GM18520 (cell line): ENCODE results near the gene CCM2.

ENCODE experiments used
- ATAC-seq: cut with Tn5 transposase; IDR thresholded peaks from one replicate; pipeline ENCODE4 v1.9.1; 2021; ENCODE audit not compliant: unreplicated experiment

CCM2 gene

DNA sequence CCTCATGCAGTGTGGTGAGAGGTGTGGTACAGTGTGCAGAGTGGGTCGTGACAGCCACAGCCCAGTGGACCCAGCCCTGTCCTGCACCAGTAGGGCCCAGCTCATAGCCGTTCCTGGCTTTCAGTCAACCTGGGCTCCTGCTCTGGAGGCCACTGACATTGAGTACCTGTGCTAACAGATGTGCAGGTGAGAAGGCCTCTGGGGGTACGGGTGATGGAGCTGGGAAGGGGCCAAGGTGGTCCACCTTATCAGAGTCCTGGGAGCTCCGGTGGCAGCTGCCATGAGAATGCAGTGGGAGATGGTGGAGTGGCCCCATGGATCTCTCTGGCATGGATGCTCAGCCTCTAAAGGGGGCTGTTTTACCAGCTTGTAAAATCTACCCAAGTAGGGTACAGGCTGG, 117.6 kb downstream of the CCM2 start:
- no peak for ATAC-seq

DNA sequence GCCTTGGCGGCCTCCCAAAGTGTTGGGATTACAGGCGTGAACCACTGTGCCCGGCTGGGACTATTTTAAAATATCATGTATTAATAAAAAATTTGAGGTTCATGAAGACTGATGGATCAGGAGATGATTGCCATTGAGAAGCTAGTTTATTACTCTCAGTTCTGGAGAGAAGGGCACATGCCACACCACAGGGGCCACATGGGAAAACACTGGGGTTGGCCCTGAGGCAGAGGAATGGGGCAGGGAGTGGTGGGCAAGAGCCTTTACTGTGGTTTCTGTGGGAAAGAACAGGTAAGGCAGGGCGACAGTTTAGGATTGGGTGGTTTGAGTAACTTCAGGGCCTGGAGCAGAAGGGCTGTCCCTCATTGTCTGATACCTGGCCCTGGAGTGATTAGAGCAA, 118.3 kb downstream of the CCM2 start:
- no peak for ATAC-seq

DNA sequence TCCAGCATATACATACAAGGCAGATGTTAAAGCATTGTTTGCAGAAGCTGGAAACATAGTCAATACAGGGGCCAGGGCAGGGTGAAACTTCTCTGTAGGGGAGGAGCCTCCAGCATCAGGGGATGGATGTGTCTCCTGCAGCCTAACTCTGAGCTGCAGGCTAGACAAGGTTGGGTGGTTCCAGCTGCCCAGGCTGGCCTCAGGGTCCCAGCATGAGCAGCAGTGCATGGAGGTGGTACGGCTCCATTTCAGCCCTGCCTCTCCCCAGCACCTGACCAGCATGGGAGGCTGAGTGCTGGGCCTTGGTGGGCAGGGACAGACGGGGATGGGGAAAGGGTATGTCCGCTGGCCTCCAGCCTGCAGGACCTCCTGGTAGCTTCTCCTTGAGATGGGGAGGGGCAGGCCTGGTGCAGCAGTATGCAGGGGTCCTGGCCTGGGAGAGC, 118.9 kb downstream of the CCM2 start:
- no peak for ATAC-seq

- ATAC-seq = no peak
These were observed 119.5 kb downstream of the CCM2 start for GRCh38 chr7:45119550-45119949.

- ATAC-seq = no peak
These were observed 123.2 kb downstream of the CCM2 start for GRCh38 chr7:45122975-45123860.

GRCh38 chr7:45123913-45124710, 124.1 kb downstream of the CCM2 start:
- no peak for ATAC-seq

GRCh38 chr7:45125193-45125904, 125.3 kb downstream of the CCM2 start:
- ATAC-seq = no peak
